ENCODE data around the gene PRKCH. TPM values are rescaled to one million over a fixed set of nuclear protein-coding genes. Genes with fewer than 3 reads are reported as not detected.

Gene PRKCH
- total and polyA plus RNA-seq, 9 of the 15 experiments (the other 6 are each of a cell fraction or from before 2014, with no cell fraction given), result 0.61 to 4.4 (median 4.0) TPM

GRCh38 chr14:61559641-61560201, 238.3 kb downstream of the PRKCH start (continued):
- TF ChIP-seq FOSL1 (tag; conservative IDR thresholded peaks at IDR 0.05) (0 out of 2 replicates have a peak, but pooled peaks have one; percentile 34), KDM4B (IDR thresholded peaks at IDR 0.05; ENCODE audit: borderline replicate concordance in 2 of 2, low read depth in 1 of 2) (no peak), PHF20 (IDR thresholded peaks at IDR 0.05; ENCODE audit: partially characterized antibody) (peak; percentile 34), TEAD2 (tag; IDR thresholded peaks at IDR 0.05) (no peak), NR2C2 (CRISPR knock-in tag; IDR thresholded peaks at IDR 0.05) (no peak), NR2C2 (tag; IDR thresholded peaks at IDR 0.05) (0 out of 2 replicates have a peak, but pooled peaks have one; percentile 12), MGA (IDR thresholded peaks at IDR 0.05) (peak; percentile 29; the same call in 1 of the 2 replicates), ZNF584 (CRISPR knock-in tag; IDR thresholded peaks at IDR 0.05; ENCODE audit: low read depth) (peak; percentile 36; the same call in 1 of the 2 replicates), FOS (IDR thresholded peaks at IDR 0.05; ENCODE audit: extremely low read depth, insufficient read length) (peak; percentile 49), MAFG (tag; conservative IDR thresholded peaks at IDR 0.05) (peak; percentile 47), ATF1 (CRISPR knock-in tag; IDR thresholded peaks at IDR 0.05) (no peak), ATF1 (tag; IDR thresholded peaks at IDR 0.05) (peak; percentile 40; the same call in 1 of the 2 replicates), FOXM1 (IDR thresholded peaks at IDR 0.05; ENCODE audit: low read depth) (0 out of 2 replicates have a peak, but pooled peaks have one; percentile 18), FOXM1 (CRISPR knock-in tag; IDR thresholded peaks at IDR 0.05; ENCODE audit: low read depth) (no peak), NFE2 (IDR thresholded peaks at IDR 0.05; ENCODE audit: low read depth) (peak; percentile 65)
- TF ChIP-seq, protein P1, sequence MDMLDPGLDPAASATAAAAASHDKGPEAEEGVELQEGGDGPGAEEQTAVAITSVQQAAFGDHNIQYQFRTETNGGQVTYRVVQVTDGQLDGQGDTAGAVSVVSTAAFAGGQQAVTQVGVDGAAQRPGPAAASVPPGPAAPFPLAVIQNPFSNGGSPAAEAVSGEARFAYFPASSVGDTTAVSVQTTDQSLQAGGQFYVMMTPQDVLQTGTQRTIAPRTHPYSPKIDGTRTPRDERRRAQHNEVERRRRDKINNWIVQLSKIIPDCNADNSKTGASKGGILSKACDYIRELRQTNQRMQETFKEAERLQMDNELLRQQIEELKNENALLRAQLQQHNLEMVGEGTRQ (CRISPR knock-in tag; IDR thresholded peaks at IDR 0.05), result peak; percentile 95
- TF ChIP-seq, protein P2, sequence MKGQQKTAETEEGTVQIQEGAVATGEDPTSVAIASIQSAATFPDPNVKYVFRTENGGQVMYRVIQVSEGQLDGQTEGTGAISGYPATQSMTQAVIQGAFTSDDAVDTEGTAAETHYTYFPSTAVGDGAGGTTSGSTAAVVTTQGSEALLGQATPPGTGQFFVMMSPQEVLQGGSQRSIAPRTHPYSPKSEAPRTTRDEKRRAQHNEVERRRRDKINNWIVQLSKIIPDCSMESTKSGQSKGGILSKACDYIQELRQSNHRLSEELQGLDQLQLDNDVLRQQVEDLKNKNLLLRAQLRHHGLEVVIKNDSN (CRISPR knock-in tag; IDR thresholded peaks at IDR 0.05), result peak; percentile 89
